Activated CD8-positive, alpha-beta memory T cell treated with anti-CD3 and anti-CD28 coated beads, Interleukin-2, amount 50 U/mL, for 4 hours (primary cell): ENCODE results near the gene LSAMP.
"Not testable (repeated sequence)": the region's sequence is repeated elsewhere in the genome, so short reads cannot be mapped to it uniquely, and the experiment has no call there.

Source experiments
- DNase-seq: peaks from one replicate; pipeline ENCODE4 v3.0.0-alpha.2; 2020

LSAMP gene

DNA sequence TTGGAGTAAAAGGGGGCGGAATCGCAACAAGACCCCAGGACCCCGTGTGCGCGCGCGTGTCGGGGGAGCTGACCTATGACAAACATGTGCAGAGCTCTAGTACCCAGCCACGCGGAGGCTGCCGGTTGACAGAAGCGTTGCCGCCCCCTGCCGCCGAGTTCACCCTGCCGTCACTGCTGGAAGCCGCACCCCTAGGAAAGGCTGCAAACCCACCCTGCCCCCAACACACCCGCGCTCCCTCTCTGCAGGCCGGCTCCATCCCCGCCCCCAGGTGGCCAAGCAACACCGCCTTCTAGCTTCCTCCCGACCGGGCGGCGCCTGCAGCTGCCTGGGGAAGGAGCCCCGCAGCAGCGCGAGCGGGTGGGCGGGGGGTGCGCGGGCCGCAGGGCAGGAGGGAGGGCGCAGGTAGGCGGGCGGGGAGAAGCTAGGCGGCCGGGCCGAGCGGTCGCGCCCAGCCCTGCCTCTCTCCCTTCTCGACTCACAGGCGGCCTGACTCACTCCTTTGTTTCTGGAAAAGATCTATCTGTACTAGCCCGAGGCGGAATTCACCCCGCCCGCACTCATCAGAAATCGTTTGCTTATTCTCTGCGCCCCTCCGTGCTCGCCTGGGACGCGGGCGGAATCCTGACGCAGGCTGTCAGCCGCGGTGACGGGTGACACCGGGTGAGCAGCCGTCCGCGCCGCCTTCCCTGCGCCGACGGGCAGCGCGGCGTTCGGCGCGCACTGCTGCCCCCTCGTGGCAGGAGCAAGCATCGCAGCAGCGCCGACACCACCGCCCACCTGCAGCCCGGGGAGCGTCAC lies 661.1 kb downstream of the LSAMP start:
- peak; percentile 93 for DNase-seq

DNA sequence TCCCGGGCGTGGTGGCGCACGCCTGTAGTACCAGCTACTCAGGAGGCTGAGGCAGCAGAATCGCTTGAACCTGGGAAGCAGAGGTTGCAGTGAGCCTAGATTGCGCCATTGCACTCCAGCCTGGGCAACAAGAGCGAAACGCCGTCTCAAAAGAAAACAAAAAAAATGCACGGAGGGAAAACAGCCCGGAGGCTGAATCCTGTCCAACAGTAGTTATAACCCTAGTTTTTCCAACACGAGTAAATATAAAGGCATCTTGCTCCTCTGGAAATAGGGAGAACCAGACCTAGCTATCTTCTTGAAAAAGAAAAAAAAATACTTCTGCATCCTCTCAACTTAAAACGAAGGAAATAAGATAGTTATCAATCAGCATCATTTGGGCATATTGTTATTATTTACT lies 661.9 kb downstream of the LSAMP start:
- not testable (repeated sequence) for DNase-seq

DNA sequence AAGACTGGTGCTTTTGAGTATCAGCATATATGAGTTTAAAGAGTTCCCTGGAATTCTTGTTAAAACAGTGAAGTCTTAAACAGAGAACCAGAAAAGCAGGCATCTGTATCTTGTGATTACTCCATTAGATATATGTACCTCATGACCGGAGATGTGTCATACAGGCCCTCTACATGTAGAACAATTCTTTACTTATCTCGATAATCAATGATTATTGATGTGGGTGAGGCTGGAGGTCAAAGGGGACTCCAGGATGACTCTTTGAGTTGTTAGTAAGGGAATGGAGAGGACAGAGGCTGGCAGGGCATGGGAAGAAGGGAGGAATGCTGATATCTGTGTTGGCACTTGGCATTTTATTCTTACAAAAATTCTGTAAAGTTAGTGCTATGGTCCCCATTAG lies 666.3 kb downstream of the LSAMP start:
- DNase-seq = no peak

DNA sequence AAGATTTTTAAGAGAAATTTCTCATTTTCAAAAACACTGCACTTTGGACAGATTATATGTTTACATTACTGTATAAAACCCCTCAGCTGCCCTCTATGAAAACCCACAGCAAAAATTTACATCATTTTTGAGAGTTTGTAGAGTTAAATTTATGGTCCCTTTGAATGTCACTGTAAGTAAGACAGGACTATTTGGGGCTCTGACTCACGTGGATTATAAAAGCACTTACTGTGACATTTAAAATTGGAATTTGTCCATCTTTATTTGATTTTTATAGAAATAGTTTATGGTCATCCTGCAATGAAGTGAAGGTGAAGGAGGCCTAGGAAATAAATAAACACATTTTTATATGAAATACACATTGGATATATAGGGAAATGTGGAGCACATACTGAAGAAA lies 672.3 kb downstream of the LSAMP start:
- DNase-seq = no peak

DNA sequence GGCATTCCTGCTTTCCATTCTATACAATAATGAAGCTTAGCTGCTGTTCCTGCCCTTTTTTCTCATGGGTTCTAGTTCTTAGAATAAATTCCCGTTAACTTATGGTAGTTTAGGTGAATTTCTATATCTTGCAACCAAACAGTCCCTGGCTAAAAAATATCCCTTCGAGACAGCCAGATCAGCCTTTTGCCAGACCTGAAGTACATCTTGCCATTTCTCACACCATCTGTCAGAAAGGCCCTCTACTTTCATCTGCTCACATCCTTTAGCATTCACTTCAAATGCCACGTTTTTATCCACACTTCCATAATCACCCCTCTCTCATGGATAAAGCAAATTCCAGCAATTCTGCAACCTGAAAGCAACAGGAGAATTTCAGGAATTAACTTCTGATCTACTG lies 676.6 kb downstream of the LSAMP start:
- DNase-seq = no peak

DNA sequence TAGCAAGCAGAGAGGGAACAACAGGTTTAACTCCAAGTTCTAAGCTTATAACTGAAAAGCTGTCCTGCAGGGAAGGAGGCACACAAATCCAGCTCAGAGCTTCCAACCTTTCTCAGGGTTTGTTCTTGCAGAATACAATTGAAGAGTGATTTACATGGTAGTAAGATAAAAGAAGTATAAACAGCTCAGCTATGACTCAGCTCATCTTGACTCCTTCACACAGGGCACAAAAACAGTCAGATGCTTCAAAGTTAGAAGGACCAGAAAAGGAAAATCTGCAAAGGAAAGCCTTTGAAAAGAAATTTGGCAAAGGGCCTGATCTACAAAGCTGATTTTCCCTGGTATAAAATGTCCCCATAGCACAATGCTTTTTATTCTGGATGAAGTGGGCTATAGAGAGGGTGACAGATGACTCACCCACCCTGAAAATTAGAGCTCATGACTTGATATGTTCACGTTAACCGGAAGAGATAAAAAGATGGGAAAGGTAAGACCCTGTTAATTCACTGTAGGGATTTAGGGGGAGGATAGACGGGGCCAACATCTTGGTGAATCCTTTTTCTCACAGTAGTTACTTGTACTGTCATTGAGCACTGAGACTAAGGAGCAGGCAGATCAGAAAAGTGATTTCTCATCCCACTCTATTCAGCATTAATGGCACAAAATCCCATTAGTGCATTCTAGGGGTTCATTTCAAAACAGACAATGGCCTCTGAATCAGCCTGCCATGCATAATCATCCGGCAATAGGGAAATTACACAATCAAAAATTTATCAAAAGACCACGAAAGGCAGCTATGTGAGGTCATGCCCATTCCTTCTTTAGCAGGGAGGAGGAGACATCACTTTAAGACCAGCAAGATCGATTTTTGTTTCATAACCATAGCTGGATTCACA lies 678.5 kb downstream of the LSAMP start:
- DNase-seq = no peak

DNA sequence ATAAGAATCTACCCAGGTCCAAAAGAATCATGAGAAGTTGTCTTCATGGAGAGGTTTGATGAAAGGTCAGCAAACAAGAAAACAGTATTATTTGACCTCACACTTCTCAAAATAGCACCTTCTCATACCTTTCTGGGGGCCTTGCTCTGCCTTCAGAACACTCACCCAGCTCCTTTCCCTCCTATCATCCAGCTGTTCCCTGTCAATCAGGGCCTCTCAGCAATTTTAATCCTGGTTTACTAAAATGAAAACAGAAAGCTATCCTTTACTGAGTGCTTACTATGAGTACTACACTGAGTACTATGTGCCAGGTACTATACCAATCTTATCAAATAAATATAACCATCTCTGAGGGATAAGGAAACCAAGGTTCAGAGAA lies 683.4 kb downstream of the LSAMP start:
- no peak for DNase-seq

DNA sequence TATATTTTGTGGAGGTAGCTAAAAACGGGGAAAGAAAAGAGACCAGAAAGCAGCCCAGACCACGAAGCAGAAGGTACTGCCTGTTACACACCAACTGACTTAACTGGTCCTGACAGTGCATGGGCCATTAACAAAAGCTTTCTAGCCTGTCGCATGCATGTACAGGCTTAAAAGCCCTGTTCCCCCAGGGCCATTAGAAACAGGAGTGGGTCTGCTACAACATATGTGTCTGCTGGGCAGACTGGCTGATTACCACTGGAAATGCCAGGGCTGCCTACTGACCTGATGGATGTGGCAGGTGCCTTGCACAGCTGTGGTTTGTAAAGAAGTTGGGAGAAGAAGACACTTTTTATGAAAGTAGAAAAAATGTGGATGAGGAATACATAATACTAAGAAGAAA lies 684.6 kb downstream of the LSAMP start:
- no peak for DNase-seq

DNA sequence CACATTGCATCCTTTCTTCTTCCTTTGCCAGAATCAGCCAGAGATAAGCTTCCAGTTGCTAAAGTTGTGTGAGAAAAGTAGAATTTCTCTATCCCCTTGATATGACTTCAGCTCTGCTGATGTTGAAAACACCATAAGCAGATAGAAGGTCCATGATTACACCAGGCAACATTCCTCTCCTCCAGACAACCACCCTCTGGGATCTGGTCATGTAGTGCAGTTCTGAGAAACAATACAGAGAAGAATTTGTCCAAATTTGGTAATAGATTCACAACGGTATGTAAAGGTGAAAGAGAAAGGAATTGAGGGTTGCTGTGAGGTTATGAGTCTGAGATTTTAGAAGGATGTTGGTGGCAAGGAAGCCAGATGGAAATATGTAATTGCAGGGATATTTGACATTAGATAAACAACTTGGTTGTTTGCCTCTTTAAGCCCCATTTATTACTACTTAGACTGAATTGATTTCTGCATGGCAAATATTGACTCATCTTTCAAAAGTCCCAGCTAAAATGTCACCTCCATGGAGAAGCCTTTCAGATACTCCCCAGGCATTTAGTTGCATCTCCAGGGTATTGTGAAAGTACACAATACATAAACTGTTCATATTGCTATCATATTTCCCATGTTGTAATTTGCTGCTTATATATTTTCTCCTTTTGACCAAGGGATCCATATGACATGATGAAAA lies 687.1 kb downstream of the LSAMP start:
- DNase-seq = no peak

DNA sequence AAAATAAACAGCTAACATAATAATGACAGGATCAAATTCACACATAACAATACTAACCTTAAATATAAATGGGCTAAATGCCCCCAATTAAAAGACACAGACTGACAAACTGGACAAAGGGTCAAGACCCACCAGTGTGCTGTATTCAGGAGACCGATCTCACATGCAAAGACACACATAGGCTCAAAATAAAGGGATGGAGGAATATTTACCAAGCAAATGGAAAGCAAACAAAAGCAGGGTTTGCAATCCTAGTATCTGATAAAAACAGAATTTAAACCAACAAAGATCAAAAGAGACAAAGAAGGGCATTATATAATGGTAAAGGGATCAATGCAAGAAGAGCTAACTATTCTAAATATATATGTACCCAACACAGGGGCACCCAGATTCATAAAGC lies 692.3 kb downstream of the LSAMP start:
- not testable (repeated sequence) for DNase-seq
